WTC11 (cell line): ENCODE results near the gene TMEM38A. TPM values are rescaled to one million over a fixed set of nuclear protein-coding genes. Genes with fewer than 3 reads are reported as not detected.

ENCODE experiments used
- ATAC-seq: fragments of 200-7000 bp; cut with Tn5 transposase; 2 replicates; pipeline ENCODE4 v1.10.0; 2021; ENCODE audit warnings: mild to moderate bottlenecking, moderate library complexity
- CTCF ChIA-PET: fragments of 300-600 bp; sonication (Branson Sonifier 250); formaldehyde crosslinking; loops from one replicate; lab custom pipeline; 2021; ENCODE audit warnings: antibody characterized with exemption; lab: Charles Lee
- POLR2A ChIA-PET: fragments of 350-600 bp; sonication (Branson Sonifier 250); formaldehyde crosslinking; loops from one replicate; lab custom pipeline; 2021; ENCODE audit warnings: antibody characterized with exemption; lab: Charles Lee
- DNase-seq: peaks from one replicate; pipeline ENCODE4 v3.0.0; 2021; ENCODE audit warnings: low spot score
- H3K27ac Mint-ChIP-seq: 2 replicates; pipeline ENCODE4 v1.8.0; 2021; ENCODE audit warnings: mixed read lengths
- H3K27me3 Mint-ChIP-seq: 2 replicates; pipeline ENCODE4 v1.8.0; 2021; ENCODE audit warnings: low read depth, mild to moderate bottlenecking, moderate library complexity, mixed read lengths
- H3K36me3 Mint-ChIP-seq: 2 replicates; pipeline ENCODE4 v1.8.0; 2021; ENCODE audit warnings: mixed read lengths
- H3K4me1 Mint-ChIP-seq: 2 replicates; pipeline ENCODE4 v1.8.0; 2022; ENCODE audit warnings: mixed read lengths
- H3K4me3 Mint-ChIP-seq: 2 replicates; pipeline ENCODE4 v1.8.0; 2021; ENCODE audit warnings: mild to moderate bottlenecking, moderate library complexity, mixed read lengths
- H3K9me3 Mint-ChIP-seq: 2 replicates; pipeline ENCODE4 v1.8.0; 2021; ENCODE audit warnings: mixed read lengths
- ATF1 ChIP-seq: sonication (generic); formaldehyde crosslinking; IDR thresholded peaks from 2 replicates; pipeline ENCODE4 v1.8.1; 2023; ENCODE audit warnings: mild to moderate bottlenecking, moderate library complexity, missing genetic modification reagents
- CBFB ChIP-seq: sonication (generic); formaldehyde crosslinking; IDR thresholded peaks from 2 replicates; pipeline ENCODE4 v1.8.1; 2022; ENCODE audit warnings: mild to moderate bottlenecking, low read depth, missing genetic modification reagents
- FOXJ3 ChIP-seq: sonication (generic); formaldehyde crosslinking; IDR thresholded peaks from 2 replicates; pipeline ENCODE4 v1.9.0; 2021; ENCODE audit warnings: missing genetic modification reagents, mild to moderate bottlenecking, borderline replicate concordance
- FOXP1 ChIP-seq: sonication (generic); formaldehyde crosslinking; IDR thresholded peaks from 2 replicates; pipeline ENCODE4 v1.8.0; 2022; ENCODE audit warnings: missing genetic modification reagents, mild to moderate bottlenecking, moderate library complexity, borderline replicate concordance
- GABPB1 ChIP-seq: sonication (generic); formaldehyde crosslinking; IDR thresholded peaks from 2 replicates; pipeline ENCODE4 v1.8.1; 2023; ENCODE audit warnings: mild to moderate bottlenecking, missing genetic modification reagents
- HMGA2 ChIP-seq: fragments of 250-450 bp; sonication (Bioruptor Pico); IDR thresholded peaks from 2 replicates; pipeline ENCODE4 v1.4.0; 2021; ENCODE audit warnings: mild to moderate bottlenecking, moderate library complexity
- IRF2 ChIP-seq: sonication (generic); formaldehyde crosslinking; IDR thresholded peaks from 2 replicates; pipeline ENCODE4 v1.8.0; 2022; ENCODE audit warnings: low read depth, missing genetic modification reagents, borderline replicate concordance
- JAZF1 ChIP-seq: fragments of 250-450 bp; sonication (Bioruptor Pico); IDR thresholded peaks from 2 replicates; pipeline ENCODE4 v1.9.0; 2021; ENCODE audit warnings: moderate library complexity, mild to moderate bottlenecking, inconsistent platforms
- KAT7 ChIP-seq: sonication (generic); formaldehyde crosslinking; IDR thresholded peaks from 2 replicates; pipeline ENCODE4 v1.8.1; 2023; ENCODE audit warnings: missing genetic modification reagents, mild to moderate bottlenecking, borderline replicate concordance
- MYBL2 ChIP-seq: sonication (generic); formaldehyde crosslinking; IDR thresholded peaks from 2 replicates; pipeline ENCODE4 v1.8.1; 2023; ENCODE audit warnings: mild to moderate bottlenecking, moderate library complexity, missing genetic modification reagents
- NFATC4 ChIP-seq: fragments of 250-450 bp; sonication (Bioruptor Pico); IDR thresholded peaks from 2 replicates; pipeline ENCODE4 v1.9.0; 2021; ENCODE audit warnings: mild to moderate bottlenecking
- NFE2L1 ChIP-seq: sonication (generic); formaldehyde crosslinking; IDR thresholded peaks from 2 replicates; pipeline ENCODE4 v1.8.1; 2023; ENCODE audit warnings: missing genetic modification reagents
- NFYB ChIP-seq: sonication (generic); formaldehyde crosslinking; conservative IDR thresholded peaks from 2 replicates; pipeline ENCODE4 v1.8.0; 2022; ENCODE audit warnings: low read depth, missing genetic modification reagents
- NR1H2 ChIP-seq: sonication (generic); formaldehyde crosslinking; IDR thresholded peaks from 2 replicates; pipeline ENCODE4 v1.9.0; 2021; ENCODE audit warnings: mild to moderate bottlenecking, moderate library complexity, missing genetic modification reagents
- PREB ChIP-seq: sonication (generic); formaldehyde crosslinking; IDR thresholded peaks from 2 replicates; pipeline ENCODE4 v1.8.1; 2022; ENCODE audit warnings: mild to moderate bottlenecking, missing genetic modification reagents, moderate library complexity, borderline replicate concordance
- SMAD3 ChIP-seq: sonication (generic); formaldehyde crosslinking; IDR thresholded peaks from 2 replicates; pipeline ENCODE4 v1.8.0; 2022; ENCODE audit warnings: missing genetic modification reagents, mild to moderate bottlenecking, borderline replicate concordance
- SMAD4 ChIP-seq: sonication (generic); formaldehyde crosslinking; IDR thresholded peaks from 2 replicates; pipeline ENCODE4 v1.8.0; 2022; ENCODE audit warnings: mild to moderate bottlenecking, missing genetic modification reagents
- SOX15 ChIP-seq: fragments of 250-450 bp; sonication (Bioruptor Pico); IDR thresholded peaks from 2 replicates; pipeline ENCODE4 v1.9.0; 2021; ENCODE audit warnings: mild to moderate bottlenecking
- STAT6 ChIP-seq: sonication (generic); formaldehyde crosslinking; conservative IDR thresholded peaks from 2 replicates; pipeline ENCODE4 v1.8.1; 2023; ENCODE audit warnings: mild to moderate bottlenecking, low read depth, missing genetic modification reagents, moderate library complexity
- TCF7 ChIP-seq: sonication (generic); formaldehyde crosslinking; IDR thresholded peaks from 2 replicates; pipeline ENCODE4 v1.8.0; 2022; ENCODE audit warnings: mild to moderate bottlenecking, low read depth, missing genetic modification reagents, moderate library complexity
- ZNF138 ChIP-seq: sonication (generic); formaldehyde crosslinking; conservative IDR thresholded peaks from 2 replicates; pipeline ENCODE4 v1.8.1; 2022; ENCODE audit warnings: mild to moderate bottlenecking, moderate library complexity, missing genetic modification reagents
- ZNF317 ChIP-seq: sonication (generic); formaldehyde crosslinking; IDR thresholded peaks from 2 replicates; pipeline ENCODE4 v1.8.1; 2023; ENCODE audit warnings: low read depth, mild to moderate bottlenecking, moderate library complexity, missing genetic modification reagents, borderline replicate concordance
- ZNF671 ChIP-seq: fragments of 250-450 bp; sonication (Bioruptor Pico); IDR thresholded peaks from 2 replicates; pipeline ENCODE4 v1.8.0; 2021; ENCODE audit warnings: mild to moderate bottlenecking
- total RNA-seq: library from RNA; stranded (reverse); gene quantifications from 3 replicates; pipeline ENCODE4 v1.2.3, GENCODE V29; 2021
- TF ChIP-seq, protein P1 (sequence below): fragments of 250-450 bp; sonication (Bioruptor Pico); IDR thresholded peaks from 2 replicates; pipeline ENCODE4 v1.9.0; 2021; ENCODE audit warnings: mild to moderate bottlenecking
- TF ChIP-seq, protein P2 (sequence below): sonication (generic); formaldehyde crosslinking; IDR thresholded peaks from 2 replicates; pipeline ENCODE4 v1.8.1; 2023; ENCODE audit warnings: mild to moderate bottlenecking, missing genetic modification reagents, borderline replicate concordance
- TF ChIP-seq, protein P3 (sequence below): sonication (generic); formaldehyde crosslinking; IDR thresholded peaks from 2 replicates; pipeline ENCODE4 v1.8.0; 2022; ENCODE audit warnings: mild to moderate bottlenecking, missing genetic modification reagents

TMEM38A gene
- total RNA-seq, 1 experiment from 2014 or later, result 9.5 TPM

DNA sequence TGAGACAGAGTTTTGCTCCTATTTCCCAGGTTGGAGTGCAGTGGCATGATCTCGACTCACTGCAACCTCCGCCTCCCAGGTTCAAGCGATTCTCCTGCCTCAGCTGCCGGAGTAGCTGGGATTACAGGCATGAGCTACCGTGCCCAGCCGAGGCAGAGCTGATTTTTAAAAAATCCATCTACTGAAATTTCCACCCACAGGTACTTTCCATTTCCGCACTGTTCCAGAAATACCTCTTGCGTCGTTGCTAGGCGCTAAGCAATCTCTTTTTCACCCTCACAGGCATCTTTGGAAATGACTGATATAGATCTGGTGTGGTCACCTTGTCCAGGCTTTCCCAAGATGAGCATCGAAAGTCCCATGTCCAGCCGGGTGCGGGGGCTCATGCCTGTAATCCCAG lies 9.4 kb downstream of the TMEM38A start (continued):
- TF ChIP-seq TCF7 (CRISPR knock-in tag) (no peak), ZNF671 (no peak), FOXP1 (CRISPR knock-in tag) (no peak)

DNA sequence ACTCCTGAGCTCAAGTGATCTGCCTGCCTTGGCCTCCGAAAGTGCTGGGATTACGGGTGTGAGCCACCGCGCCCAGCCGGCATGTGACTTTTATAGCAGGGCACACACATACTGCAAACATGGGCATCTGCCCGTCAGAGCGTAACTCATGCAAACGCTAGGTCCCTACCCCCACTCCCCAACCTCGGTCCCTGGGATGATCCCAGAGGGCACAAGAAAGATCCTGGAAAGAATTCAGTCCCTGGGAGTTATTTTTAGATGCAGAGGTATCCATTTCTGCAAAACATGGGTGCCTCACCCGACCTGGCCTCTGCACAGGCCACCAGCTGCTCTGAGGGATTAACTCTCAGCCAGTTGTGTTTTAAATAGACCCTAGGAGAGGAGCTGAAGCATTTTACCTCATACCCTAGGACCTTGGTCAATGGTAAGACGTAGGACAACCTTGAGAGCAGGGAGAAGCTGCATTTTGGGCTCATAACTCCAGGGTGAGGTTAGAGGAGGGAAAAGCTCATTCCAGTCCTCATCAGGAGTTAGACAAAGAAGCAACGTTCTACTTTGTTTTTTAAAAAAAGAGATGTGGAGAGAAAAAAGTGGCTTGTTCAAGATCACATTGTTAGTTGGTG lies 10.8 kb downstream of the TMEM38A start:
- ChIA-PET CTCF (interaction anchor here (0.6 to 1.1 kb wide), 2 partner anchors 12 to 43 kb away, joined by 3 read pairs; no protein-coding TSS in a partner anchor), POLR2A (no interaction called here)
- ATAC-seq (no peak), DNase-seq (no peak)
- H3K27me3 Mint-ChIP-seq, result no peaks in the 10 kb centered on the region
- H3K4me3 Mint-ChIP-seq, result no peak overlapping the region
- H3K9me3 Mint-ChIP-seq, result no peaks in the 10 kb centered on the region
- no peaks in the 10 kb centered on the region for H3K4me1 Mint-ChIP-seq
- peaks cover 3% of the 10 kb centered on the region; the same call in 1 of the 2 replicates for H3K36me3 Mint-ChIP-seq
- H3K27ac Mint-ChIP-seq, result no peak overlapping the region
- TF ChIP-seq JAZF1 (CRISPR knock-in tag), result no peak
- no peak for TF ChIP-seq ZNF138 (CRISPR knock-in tag)
- TF ChIP-seq, protein P1, sequence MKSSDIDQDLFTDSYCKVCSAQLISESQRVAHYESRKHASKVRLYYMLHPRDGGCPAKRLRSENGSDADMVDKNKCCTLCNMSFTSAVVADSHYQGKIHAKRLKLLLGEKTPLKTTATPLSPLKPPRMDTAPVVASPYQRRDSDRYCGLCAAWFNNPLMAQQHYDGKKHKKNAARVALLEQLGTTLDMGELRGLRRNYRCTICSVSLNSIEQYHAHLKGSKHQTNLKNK (CRISPR knock-in tag), result no peak
- TF ChIP-seq NR1H2 (CRISPR knock-in tag), result no peak
- no peak for TF ChIP-seq SOX15 (CRISPR knock-in tag)
- TF ChIP-seq CBFB (CRISPR knock-in tag), result no peak
- TF ChIP-seq STAT6 (CRISPR knock-in tag), result no peak
- TF ChIP-seq MYBL2 (CRISPR knock-in tag), result no peak
- TF ChIP-seq KAT7 (CRISPR knock-in tag), result no peak
- no peak for TF ChIP-seq FOXJ3 (CRISPR knock-in tag)
- no peak for TF ChIP-seq HMGA2 (CRISPR knock-in tag)
- TF ChIP-seq PREB, result no peak
- no peak for TF ChIP-seq NFATC4
- TF ChIP-seq NFE2L1, result no peak
- TF ChIP-seq, all 79 proteins: peak for 0

- ATAC-seq (no peak), DNase-seq (no peak)
- ChIA-PET POLR2A (interaction anchor here (0.7 kb wide), 1 partner anchor 13 kb away, joined by 3 read pairs; the partner anchor contains the start of gene SMIM7), CTCF (no interaction called here)
- no peaks in the 10 kb centered on the region for H3K27me3 Mint-ChIP-seq
- H3K27ac Mint-ChIP-seq, result no peak overlapping the region
- no peaks in the 10 kb centered on the region for H3K9me3 Mint-ChIP-seq
- peaks cover 3% of the 10 kb centered on the region; the same call in 1 of the 2 replicates for H3K36me3 Mint-ChIP-seq
- H3K4me1 Mint-ChIP-seq, result no peaks in the 10 kb centered on the region
- no peak overlapping the region for H3K4me3 Mint-ChIP-seq
- no peak for TF ChIP-seq ATF1
- no peak for TF ChIP-seq NFYB
- TF ChIP-seq, protein P2, sequence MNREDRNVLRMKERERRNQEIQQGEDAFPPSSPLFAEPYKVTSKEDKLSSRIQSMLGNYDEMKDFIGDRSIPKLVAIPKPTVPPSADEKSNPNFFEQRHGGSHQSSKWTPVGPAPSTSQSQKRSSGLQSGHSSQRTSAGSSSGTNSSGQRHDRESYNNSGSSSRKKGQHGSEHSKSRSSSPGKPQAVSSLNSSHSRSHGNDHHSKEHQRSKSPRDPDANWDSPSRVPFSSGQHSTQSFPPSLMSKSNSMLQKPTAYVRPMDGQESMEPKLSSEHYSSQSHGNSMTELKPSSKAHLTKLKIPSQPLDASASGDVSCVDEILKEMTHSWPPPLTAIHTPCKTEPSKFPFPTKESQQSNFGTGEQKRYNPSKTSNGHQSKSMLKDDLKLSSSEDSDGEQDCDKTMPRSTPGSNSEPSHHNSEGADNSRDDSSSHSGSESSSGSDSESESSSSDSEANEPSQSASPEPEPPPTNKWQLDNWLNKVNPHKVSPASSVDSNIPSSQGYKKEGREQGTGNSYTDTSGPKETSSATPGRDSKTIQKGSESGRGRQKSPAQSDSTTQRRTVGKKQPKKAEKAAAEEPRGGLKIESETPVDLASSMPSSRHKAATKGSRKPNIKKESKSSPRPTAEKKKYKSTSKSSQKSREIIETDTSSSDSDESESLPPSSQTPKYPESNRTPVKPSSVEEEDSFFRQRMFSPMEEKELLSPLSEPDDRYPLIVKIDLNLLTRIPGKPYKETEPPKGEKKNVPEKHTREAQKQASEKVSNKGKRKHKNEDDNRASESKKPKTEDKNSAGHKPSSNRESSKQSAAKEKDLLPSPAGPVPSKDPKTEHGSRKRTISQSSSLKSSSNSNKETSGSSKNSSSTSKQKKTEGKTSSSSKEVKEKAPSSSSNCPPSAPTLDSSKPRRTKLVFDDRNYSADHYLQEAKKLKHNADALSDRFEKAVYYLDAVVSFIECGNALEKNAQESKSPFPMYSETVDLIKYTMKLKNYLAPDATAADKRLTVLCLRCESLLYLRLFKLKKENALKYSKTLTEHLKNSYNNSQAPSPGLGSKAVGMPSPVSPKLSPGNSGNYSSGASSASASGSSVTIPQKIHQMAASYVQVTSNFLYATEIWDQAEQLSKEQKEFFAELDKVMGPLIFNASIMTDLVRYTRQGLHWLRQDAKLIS (CRISPR knock-in tag), result no peak
- TF ChIP-seq IRF2 (CRISPR knock-in tag), result no peak
- no peak for TF ChIP-seq ZNF317 (CRISPR knock-in tag)
- TF ChIP-seq SMAD3 (CRISPR knock-in tag), result no peak
- TF ChIP-seq HMGA2 (CRISPR knock-in tag), result no peak
- TF ChIP-seq, protein P3, sequence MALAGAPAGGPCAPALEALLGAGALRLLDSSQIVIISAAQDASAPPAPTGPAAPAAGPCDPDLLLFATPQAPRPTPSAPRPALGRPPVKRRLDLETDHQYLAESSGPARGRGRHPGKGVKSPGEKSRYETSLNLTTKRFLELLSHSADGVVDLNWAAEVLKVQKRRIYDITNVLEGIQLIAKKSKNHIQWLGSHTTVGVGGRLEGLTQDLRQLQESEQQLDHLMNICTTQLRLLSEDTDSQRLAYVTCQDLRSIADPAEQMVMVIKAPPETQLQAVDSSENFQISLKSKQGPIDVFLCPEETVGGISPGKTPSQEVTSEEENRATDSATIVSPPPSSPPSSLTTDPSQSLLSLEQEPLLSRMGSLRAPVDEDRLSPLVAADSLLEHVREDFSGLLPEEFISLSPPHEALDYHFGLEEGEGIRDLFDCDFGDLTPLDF (CRISPR knock-in tag), result no peak
- TF ChIP-seq GABPB1 (CRISPR knock-in tag), result no peak
- no peak for TF ChIP-seq KAT7 (CRISPR knock-in tag)
- no peak for TF ChIP-seq SMAD4 (CRISPR knock-in tag)
These were observed 12.3 kb downstream of the TMEM38A start for GRCh38 chr19:16673231-16673630.
